Stimulated activated CD4-positive, alpha-beta T cell treated with anti-CD3 and anti-CD28 coated beads, Interleukin-4, amount 100 ng/mL, for 24 hours (primary cell): Measurements from ENCODE around the gene CLIP1.
"Not testable (repeated sequence)": the region's sequence is repeated elsewhere in the genome, so short reads cannot be mapped to it uniquely, and the experiment has no call there.

Experiments used
- DNase-seq: peaks from one replicate; pipeline ENCODE4 v3.0.0-alpha.2; 2020

Gene CLIP1

GRCh38 chr12:122429043-122429442, 6.6 kb upstream of the CLIP1 start:
- not testable (repeated sequence) for DNase-seq

DNA sequence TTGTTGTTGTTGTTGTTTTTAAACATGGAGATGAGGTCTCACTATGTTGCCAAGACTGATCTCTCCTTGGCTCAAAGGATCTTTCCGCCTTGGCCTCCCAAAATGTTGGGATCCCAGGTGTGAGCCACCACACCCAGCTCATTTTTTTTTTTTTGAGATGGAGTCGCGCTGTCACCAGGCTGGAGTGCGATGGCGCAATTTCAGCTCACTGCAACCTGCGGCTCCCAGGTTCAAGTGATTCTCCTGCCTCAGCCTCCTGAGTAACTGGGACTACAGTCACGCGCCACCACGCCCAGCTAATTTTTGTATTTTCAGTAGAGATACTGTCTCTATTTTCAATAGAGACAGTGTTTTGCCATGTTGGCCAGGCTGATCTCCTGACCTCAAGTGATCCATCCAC, 4.9 kb upstream of the CLIP1 start:
- DNase-seq: no peak

- no peak for DNase-seq
These were observed 1.0 kb upstream of the CLIP1 start for GRCh38 chr12:122423258-122424165.

- DNase-seq: peak; percentile 53
These were observed 325 bp upstream of the CLIP1 start for GRCh38 chr12:122422730-122423257.

DNA sequence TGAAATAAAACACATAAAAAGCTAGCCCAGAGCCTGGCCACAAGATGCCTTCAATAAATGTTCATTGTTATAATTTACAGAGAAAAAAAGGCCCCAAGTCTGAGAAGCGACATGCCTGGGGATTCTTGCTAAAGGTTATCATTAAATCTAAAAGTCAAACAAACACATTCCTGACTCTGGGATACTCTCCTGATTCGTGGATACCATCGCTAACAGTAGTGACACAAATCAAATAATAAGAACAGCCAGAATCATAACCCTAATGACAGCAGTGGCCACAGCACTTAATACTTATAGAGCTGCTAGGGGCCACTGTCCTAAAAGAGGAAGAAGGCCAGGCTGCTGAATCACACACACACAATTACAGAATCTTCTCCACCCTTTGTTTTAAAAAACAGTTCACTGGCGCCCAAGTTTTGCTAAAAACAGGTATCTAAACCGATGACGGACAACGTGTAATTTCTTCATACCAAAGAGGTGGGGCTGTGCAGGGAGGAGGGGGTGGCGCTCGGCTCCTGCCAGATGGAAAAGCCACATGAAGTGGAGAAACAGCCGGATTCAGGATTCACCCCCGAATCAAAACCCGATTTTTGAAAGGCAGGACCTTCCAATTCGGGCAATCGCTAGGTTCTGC, 1.2 kb downstream of the CLIP1 start:
- DNase-seq: peak; percentile 26

GRCh38 chr12:122420471-122421162, 1.9 kb downstream of the CLIP1 start:
- DNase-seq: no peak

DNA sequence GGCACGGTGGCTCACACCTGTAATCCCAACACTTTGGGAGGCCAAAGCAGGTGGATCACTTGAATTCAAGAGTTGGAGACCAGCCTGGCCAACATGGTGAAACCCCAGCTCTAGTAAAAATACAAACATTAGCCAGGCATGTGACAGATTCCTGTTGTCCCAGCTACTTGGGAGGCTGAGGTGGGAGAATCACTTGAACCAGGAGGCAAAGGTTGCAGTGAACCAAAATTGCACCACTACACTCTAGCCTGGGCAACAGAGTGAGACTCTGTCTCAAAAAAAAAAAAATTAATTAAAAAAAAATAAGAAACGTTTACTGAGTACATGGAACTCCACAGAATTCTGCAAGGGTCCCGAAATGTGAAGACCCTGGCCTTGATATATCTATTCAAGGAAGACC, 3.4 kb downstream of the CLIP1 start:
- DNase-seq: not testable (repeated sequence)

- DNase-seq: not testable (repeated sequence)
These were observed 6.8 kb downstream of the CLIP1 start for GRCh38 chr12:122415665-122416064.

DNA sequence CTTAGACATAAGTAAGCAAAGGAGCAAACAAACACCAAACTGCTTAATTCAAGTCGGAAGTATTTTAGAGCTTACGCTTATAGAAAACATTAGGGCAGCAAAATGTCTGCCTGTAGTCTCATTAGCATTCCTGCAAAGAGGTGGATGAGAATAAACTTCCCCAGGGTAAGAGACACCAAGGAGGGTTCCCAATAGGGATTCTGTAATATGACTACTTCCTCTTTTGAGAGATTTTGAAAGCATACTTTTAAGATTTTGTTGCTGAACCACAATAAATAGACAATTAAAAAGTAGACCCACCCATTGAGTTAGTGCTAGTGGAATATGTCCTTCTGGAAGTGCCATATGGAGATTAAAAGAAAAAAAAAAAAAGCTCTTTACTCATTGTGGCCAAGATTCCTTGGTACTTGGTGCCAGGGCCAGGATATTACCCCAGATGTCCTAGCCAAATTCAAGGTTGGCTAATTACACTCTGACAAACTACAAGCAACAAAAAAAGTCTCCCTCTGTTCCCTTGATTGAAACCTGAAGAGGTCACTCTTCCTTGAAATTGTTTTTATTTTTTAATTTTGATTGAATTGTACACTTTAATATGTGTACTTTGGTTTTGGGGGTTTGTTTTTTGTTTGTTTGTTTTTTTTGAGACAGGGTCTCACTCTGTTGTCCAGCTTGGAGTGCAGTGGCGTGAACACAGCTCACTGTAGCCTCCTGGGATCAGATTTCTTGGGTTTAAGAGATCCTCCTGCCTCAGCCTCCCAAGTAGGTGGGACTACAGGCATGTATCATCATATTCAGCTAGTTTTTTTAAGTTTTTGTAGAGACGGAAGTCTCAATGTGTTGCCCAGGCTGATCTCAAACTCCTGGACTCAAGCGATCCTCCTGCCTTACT, 8.7 kb downstream of the CLIP1 start:
- no peak for DNase-seq

GRCh38 chr12:122412851-122413433, 9.5 kb downstream of the CLIP1 start:
- DNase-seq: no peak

DNA sequence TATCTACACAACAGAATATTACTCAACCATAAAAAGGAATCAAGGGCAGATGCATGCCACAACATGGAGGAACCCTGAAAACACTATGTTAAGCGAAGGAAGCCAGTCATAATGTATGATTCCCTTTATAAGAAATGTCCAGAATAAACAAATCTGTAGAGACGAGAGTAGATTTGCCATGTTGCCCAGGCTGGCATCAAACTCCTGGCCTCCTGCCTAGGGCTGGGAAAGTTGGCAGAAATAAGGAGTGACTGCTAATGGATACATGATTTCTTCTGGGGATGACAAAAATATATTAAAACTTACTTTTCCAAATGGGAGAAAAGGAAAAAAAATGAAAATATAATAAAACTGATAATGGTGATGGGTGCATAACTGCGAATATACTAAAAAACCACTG, 10.9 kb downstream of the CLIP1 start:
- DNase-seq: no peak

DNA sequence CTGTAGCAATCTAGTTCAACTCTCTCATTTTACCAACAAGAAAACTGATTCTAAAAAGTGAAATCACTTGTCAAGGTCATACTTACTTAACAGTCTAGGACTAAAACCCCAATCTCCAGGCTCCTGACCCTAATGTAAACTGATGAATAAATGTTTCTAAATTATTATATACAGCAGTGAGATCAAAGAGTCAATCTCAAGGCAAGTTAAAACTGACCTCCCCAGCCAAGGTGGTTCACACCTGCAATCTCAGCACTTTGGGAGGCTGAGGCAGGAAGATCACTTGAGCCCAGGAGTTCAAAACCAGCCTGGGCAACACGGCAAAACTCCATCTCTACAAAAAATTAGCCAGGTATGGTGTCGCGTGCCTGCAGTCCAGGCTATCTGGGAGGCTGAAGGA, 15.3 kb downstream of the CLIP1 start:
- DNase-seq: no peak

DNA sequence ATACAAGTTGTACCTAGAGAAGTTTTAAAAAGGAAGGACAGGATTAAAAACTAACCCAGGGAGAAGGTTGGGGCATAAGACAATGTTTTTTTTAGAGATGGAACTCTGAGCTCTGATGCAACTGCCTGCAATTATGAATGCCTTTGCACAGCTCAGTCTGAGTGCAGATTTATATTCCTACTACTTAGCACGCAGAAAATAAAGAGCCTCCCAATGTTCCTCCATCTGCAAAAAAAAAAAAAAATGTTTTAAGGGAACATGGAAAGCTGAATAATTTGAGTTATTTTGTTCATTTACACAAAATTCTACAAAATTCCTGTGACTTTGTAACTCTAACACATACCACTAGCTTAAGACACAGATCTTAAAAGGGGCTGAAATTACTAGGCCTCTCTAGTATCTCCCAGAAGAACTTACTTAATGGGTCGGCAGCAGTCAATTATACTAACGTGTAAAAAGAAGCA, 15.7 kb downstream of the CLIP1 start:
- no peak for DNase-seq

DNA sequence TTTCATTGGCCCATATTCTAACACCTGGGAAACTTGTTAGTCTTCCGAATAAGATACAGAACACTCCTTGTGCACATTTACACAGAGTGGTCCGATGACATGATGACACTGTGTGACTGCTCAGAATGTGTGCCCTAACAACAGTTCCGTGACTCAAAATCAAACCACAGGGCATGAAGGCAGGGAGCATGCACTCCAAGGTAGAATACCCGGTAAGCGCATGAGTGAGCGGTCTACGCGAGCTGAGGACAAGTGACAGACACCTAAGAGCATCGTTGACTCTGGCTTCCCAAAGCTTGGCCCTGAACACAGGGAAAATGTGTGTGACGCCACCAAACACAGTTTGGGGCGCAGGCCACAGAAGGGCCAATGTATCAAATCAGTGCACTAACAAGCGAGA, 18.6 kb downstream of the CLIP1 start:
- no peak for DNase-seq

- DNase-seq: no peak
These were observed 19.2 kb downstream of the CLIP1 start for GRCh38 chr12:122403115-122403770.

DNA sequence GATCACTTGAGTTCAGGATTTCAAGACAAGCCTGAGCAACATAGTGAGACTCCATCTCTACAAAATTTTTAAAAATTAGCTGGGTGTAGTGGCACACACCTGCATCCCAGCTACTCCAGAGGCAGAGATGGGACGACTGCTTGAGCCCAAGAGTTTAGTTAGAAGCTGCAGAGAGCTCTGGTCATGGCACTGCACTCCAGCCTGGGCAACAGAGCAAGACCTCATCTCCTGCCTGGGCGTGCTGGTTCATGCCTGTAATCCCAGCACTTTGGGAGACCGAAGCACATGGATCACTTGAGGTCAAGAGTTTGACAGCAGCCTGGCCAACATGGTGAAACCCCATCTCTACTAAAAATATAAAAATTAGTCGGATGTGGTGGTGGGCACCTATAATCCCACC, 20.2 kb downstream of the CLIP1 start:
- DNase-seq: no peak

- DNase-seq: peak; percentile 62
These were observed 22.7 kb downstream of the CLIP1 start for GRCh38 chr12:122399592-122400373.

GRCh38 chr12:122399254-122399591, 23.2 kb downstream of the CLIP1 start:
- DNase-seq: no peak

- not testable (repeated sequence) for DNase-seq
These were observed 24.5 kb downstream of the CLIP1 start for GRCh38 chr12:122397981-122398380.

DNA sequence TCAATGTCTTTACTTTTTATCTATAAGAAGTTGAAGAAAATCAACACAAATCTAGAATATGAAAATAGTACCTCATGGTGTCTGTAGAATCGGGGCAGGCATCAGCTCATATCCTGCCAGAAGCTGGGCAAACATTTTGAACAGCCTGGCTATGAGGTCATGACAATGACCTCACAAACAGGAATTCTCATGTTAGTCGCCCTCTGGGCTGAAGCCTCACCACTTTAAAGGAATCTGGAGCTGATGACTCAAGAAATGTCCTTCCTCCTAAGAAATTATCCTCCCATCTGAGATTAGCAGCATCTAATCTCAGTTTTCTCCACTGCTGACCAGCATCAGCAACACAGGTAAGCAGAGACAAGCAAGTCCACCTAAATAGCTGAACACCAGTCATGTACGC, 27.1 kb downstream of the CLIP1 start:
- no peak for DNase-seq
